ENCODE data around the gene MAST2.
"Not testable (repeated sequence)": the region's sequence is repeated elsewhere in the genome, so short reads cannot be mapped to it uniquely, and the experiment has no call there.

Gene MAST2

GRCh38 chr1:45862008-45862407 is 58.6 kb downstream of the MAST2 start:
- no peak for DNase-seq

- DNase-seq, result no peak
These were observed 59.8 kb downstream of the MAST2 start for GRCh38 chr1:45863218-45863617.

GRCh38 chr1:45864167-45865106 is 61.0 kb downstream of the MAST2 start:
- no peak for DNase-seq

- DNase-seq, result no peak
These were observed 64.4 kb downstream of the MAST2 start for GRCh38 chr1:45867697-45868348.

GRCh38 chr1:45868861-45869260 is 65.4 kb downstream of the MAST2 start:
- no peak for DNase-seq

- DNase-seq, result no peak
These were observed 67.1 kb downstream of the MAST2 start for GRCh38 chr1:45870500-45870899.

GRCh38 chr1:45872173-45872801 is 68.9 kb downstream of the MAST2 start:
- not testable (repeated sequence) for DNase-seq

GRCh38 chr1:45876000-45876617 is 72.7 kb downstream of the MAST2 start:
- DNase-seq, result no peak

- DNase-seq, result no peak
These were observed 73.9 kb downstream of the MAST2 start for GRCh38 chr1:45877264-45877663.

GRCh38 chr1:45879885-45880598 is 76.6 kb downstream of the MAST2 start:
- no peak for DNase-seq

- no peak for DNase-seq
These were observed 77.5 kb downstream of the MAST2 start for GRCh38 chr1:45880930-45881329.

- DNase-seq, result no peak
These were observed 80.2 kb downstream of the MAST2 start for GRCh38 chr1:45883658-45884057.

- DNase-seq, result no peak
These were observed 81.3 kb downstream of the MAST2 start for GRCh38 chr1:45884700-45885099.

GRCh38 chr1:45886229-45886628 is 82.8 kb downstream of the MAST2 start:
- DNase-seq, result no peak

- DNase-seq, result no peak
These were observed 83.9 kb downstream of the MAST2 start for GRCh38 chr1:45887156-45887842.

- DNase-seq, result no peak
These were observed 86.7 kb downstream of the MAST2 start for GRCh38 chr1:45890078-45890477.

- DNase-seq, result no peak
These were observed 87.7 kb downstream of the MAST2 start for GRCh38 chr1:45891087-45891486.

- DNase-seq, result no peak
These were observed 88.8 kb downstream of the MAST2 start for GRCh38 chr1:45892068-45892785.

- no peak for DNase-seq
These were observed 90.9 kb downstream of the MAST2 start for GRCh38 chr1:45894331-45894730.

- DNase-seq, result no peak
These were observed 91.5 kb downstream of the MAST2 start for GRCh38 chr1:45894921-45895320.

- DNase-seq, result no peak
These were observed 92.0 kb downstream of the MAST2 start for GRCh38 chr1:45895406-45895805.
